HCT116 (cell line): ENCODE data around the gene TLE7. TPM values are rescaled to one million over a fixed set of nuclear protein-coding genes. Genes with fewer than 3 reads are reported as not detected.

Source experiments
- ATAC-seq: fragments of 200-7000 bp; cut with Tn5 transposase; 2 replicates; pipeline ENCODE4 v1.9.1; 2020; ENCODE audit warnings: mild to moderate bottlenecking, moderate library complexity
- BruUV-seq: library from RNA; stranded (reverse); fragments of 400-500 nt; replicated peaks from 2 replicates; lab custom pipeline; 2021; lab: Mats Ljungman, UMichigan
- CTCF ChIA-PET: fragments of 300-600 bp; sonication (Branson Sonifier 250); formaldehyde crosslinking; loops from one replicate; lab custom pipeline; 2021; ENCODE audit warnings: antibody characterized with exemption; lab: Charles Lee
- POLR2A ChIA-PET: fragments of 300-600, 350-600 bp; sonication (Branson Sonifier 250); formaldehyde crosslinking; loops from one replicate; lab custom pipeline; 2021; ENCODE audit warnings: antibody characterized with exemption; lab: Charles Lee
- RAD21 ChIA-PET, 2 experiments: fragments of 300-600 bp; sonication (Branson Sonifier 250); formaldehyde crosslinking; loops; one replicate each; lab custom pipeline; 2023; ENCODE audit warnings: low total read pairs in 2 of 2; ENCODE audit not compliant: uncharacterized antibody in 2 of 2, unreplicated experiment in 2 of 2, low non-redundant PET in 1 of 2; lab: Charles Lee
- DNase-seq: peaks from one replicate; pipeline ENCODE4 v3.0.0-alpha.2; 2010; ENCODE audit warnings: low read depth, low spot score
- H2AFZ ChIP-seq: fragments of 200-600 bp; shearing (Covaris generic), sonication (generic); 2 replicates; pipeline ENCODE4 v1.6.1; 2017; ENCODE audit warnings: low read depth, mixed run types, mixed read lengths, antibody characterized with exemption, low read length; ENCODE audit not compliant: poor library complexity, severe bottlenecking
- H3K27ac ChIP-seq: 2 replicates; pipeline ENCODE4 v1.5.1; 2012; ENCODE audit warnings: low read depth, low read length
- H3K27me3 ChIP-seq: fragments of 200-600 bp; sonication (generic); 2 replicates; pipeline ENCODE4 v1.6.1; 2016; ENCODE audit warnings: mixed run types, low read length, mixed read lengths; ENCODE audit not compliant: insufficient read depth
- H3K36me3 ChIP-seq, 2 experiments: fragments of 200-500 bp in 1 of 2; fragments of 200-600 bp in 1 of 2; sonication (Bioruptor generic) in 1 of 2; sonication (generic) in 1 of 2; 2 replicates each; pipeline versions ENCODE4 v1.5.1 to v1.6.1; 2014 to 2016; ENCODE audit warnings: low read length in 2 of 2, inconsistent platforms in 1 of 2, mixed read lengths in 1 of 2, mixed run types in 1 of 2; ENCODE audit not compliant: insufficient read depth in 2 of 2, control insufficient read depth in 1 of 2
- H3K4me1 ChIP-seq, 2 experiments: fragments of 200-600 bp in 1 of 2; sonication (generic) in 1 of 2; 2 replicates each; pipeline versions ENCODE4 v1.5.1 to v1.6.1; 2012 to 2017; ENCODE audit warnings: low read length in 2 of 2, inconsistent platforms in 1 of 2, mild to moderate bottlenecking in 1 of 2, mixed read lengths in 1 of 2, mixed run types in 1 of 2, moderate library complexity in 1 of 2; ENCODE audit not compliant: insufficient read depth in 2 of 2, control insufficient read depth in 1 of 2
- H3K4me2 ChIP-seq: fragments of 200-600 bp; sonication (generic); 2 replicates; pipeline ENCODE4 v1.6.1; 2017; ENCODE audit warnings: mixed run types, low read length, mixed read lengths
- H3K4me3 ChIP-seq, 2 experiments: fragments of 200-600 bp in 1 of 2; sonication (generic) in 1 of 2; replicated peaks in 1 of 2; 2 replicates each; pipeline ENCODE4 v1.5.1; 2011 to 2016; ENCODE audit warnings: low read length in 2 of 2, control low read depth in 1 of 2, low read depth in 1 of 2, mild to moderate bottlenecking in 1 of 2, mixed read lengths in 1 of 2, mixed run types in 1 of 2
- H3K79me2 ChIP-seq: fragments of 200-600 bp; sonication (generic); 2 replicates; pipeline ENCODE4 v1.6.1; 2017; ENCODE audit warnings: mild to moderate bottlenecking, mixed run types, low read length, moderate library complexity, mixed read lengths; ENCODE audit not compliant: insufficient read depth
- H3K9ac ChIP-seq: fragments of 200-600 bp; sonication (generic); 2 replicates; pipeline ENCODE4 v1.6.1; 2016; ENCODE audit warnings: low read length, mixed read lengths
- H3K9me2 ChIP-seq: fragments of 200-600 bp; sonication (generic), shearing (Covaris generic); 2 replicates; pipeline ENCODE4 v1.6.1; 2017; ENCODE audit warnings: mixed run types, mild to moderate bottlenecking, moderate library complexity; ENCODE audit not compliant: insufficient read depth
- H3K9me3 ChIP-seq, 2 experiments: fragments of 200-500 bp in 1 of 2; fragments of 200-600 bp in 1 of 2; sonication (Bioruptor generic) in 1 of 2; sonication (generic) in 1 of 2; 2 replicates each; pipeline ENCODE4 v1.6.1; 2014 to 2017; ENCODE audit warnings: low read length in 2 of 2, mixed read lengths in 2 of 2, inconsistent platforms in 1 of 2, low read depth in 1 of 2, mild to moderate bottlenecking in 1 of 2, mixed run types in 1 of 2, moderate library complexity in 1 of 2; ENCODE audit not compliant: control insufficient read depth in 1 of 2, insufficient read depth in 1 of 2
- H4K20me1 ChIP-seq: fragments of 200-600 bp; sonication (generic), shearing (Covaris generic); 2 replicates; pipeline ENCODE4 v1.6.1; 2017; ENCODE audit warnings: mixed run types, mild to moderate bottlenecking, moderate library complexity; ENCODE audit not compliant: insufficient read depth
- CBX3 ChIP-seq: IDR thresholded peaks from 2 replicates; pipeline ENCODE4 v1.6.1; 2012; ENCODE audit warnings: low read depth
- EGR1 ChIP-seq: IDR thresholded peaks from 2 replicates; pipeline ENCODE4 v1.6.1; 2012; ENCODE audit warnings: low read depth
- EZH2 ChIP-seq: fragments of 200-600 bp; sonication (generic); IDR thresholded peaks from 2 replicates; pipeline ENCODE4 v1.6.1; 2017; ENCODE audit warnings: antibody characterized with exemption, mixed run types
- EZH2phosphoT487 ChIP-seq: fragments of 200-600 bp; IDR thresholded peaks from 2 replicates; pipeline ENCODE4 v1.6.1; 2018; ENCODE audit warnings: antibody characterized with exemption, borderline replicate concordance
- FOSL1 ChIP-seq: IDR thresholded peaks from 2 replicates; pipeline ENCODE4 v1.6.1; 2012; ENCODE audit warnings: low read depth
- POLR2A ChIP-seq: IDR thresholded peaks from 2 replicates; pipeline ENCODE4 v1.7.0; 2011; ENCODE audit warnings: borderline replicate concordance; ENCODE audit not compliant: insufficient read depth, insufficient read length; ENCODE audit errors: extremely low read depth
- POLR2AphosphoS5 ChIP-seq: IDR thresholded peaks from 2 replicates; pipeline ENCODE4 v1.6.1; 2011; ENCODE audit warnings: mild to moderate bottlenecking, low read depth, low read length, moderate library complexity
- RAD21 ChIP-seq: IDR thresholded peaks from 2 replicates; pipeline ENCODE4 v1.6.1; 2012; ENCODE audit warnings: low read depth, mild to moderate bottlenecking
- REST ChIP-seq: IDR thresholded peaks from 2 replicates; pipeline ENCODE4 v1.6.1; 2012; ENCODE audit warnings: low read depth
- SIN3A ChIP-seq: IDR thresholded peaks from 2 replicates; pipeline ENCODE4 v1.6.1; 2012; ENCODE audit warnings: low read depth
- SRF ChIP-seq: IDR thresholded peaks from 2 replicates; pipeline ENCODE4 v1.6.1; 2012; ENCODE audit warnings: low read depth
- TCF7L2 ChIP-seq: IDR thresholded peaks from 2 replicates; pipeline ENCODE4 v1.7.0; 2011; ENCODE audit warnings: borderline replicate concordance, inconsistent platforms; ENCODE audit not compliant: insufficient read depth, insufficient read length; ENCODE audit errors: extremely low read depth
- ZFX ChIP-seq: fragments of 450-650 bp; IDR thresholded peaks from 2 replicates; pipeline ENCODE4 v1.6.1; 2017
- ZNF274 ChIP-seq: fragments of 200-500 bp; sonication (Bioruptor generic); IDR thresholded peaks from 2 replicates; pipeline ENCODE4 v1.6.1; 2014; ENCODE audit warnings: mild to moderate bottlenecking, low read depth, low read length, inconsistent platforms
- intact Hi-C: fragments of 100-400 bp; cut with micrococcal nuclease; formaldehyde crosslinking; loops from 2 replicates; pipeline ENCODE4 v1.10.0; 2022
- total RNA-seq: library from RNA; stranded (reverse); gene quantifications from one replicate; pipeline ENCODE4 v1.2.1, GENCODE V29; 2021; ENCODE audit not compliant: unreplicated experiment

The TLE7 gene
- total RNA-seq, 1 experiment from 2014 or later, result not detected

GRCh38 chr16:71425746-71426068 lies 16.1 kb downstream of the TLE7 start:
- Histone ChIP-seq H4K20me1 (no peaks in the 10 kb centered on the region), H3K79me2 (no peaks in the 10 kb centered on the region), H3K4me3 (no peak overlapping the region), H3K9ac (no peak overlapping the region), H2AFZ (no peak overlapping the region), H3K36me3 (no peaks in the 10 kb centered on the region), H3K9me3 (peaks cover 0 to 7% of the 10 kb centered on the region in 2 experiments; a peak in 1 of 4 replicates), H3K27ac (no peak overlapping the region; the same call in 1 of the 2 replicates), H3K4me2 (peak overlapping the region; percentile 67; the same call in 1 of the 2 replicates), H3K27me3 (no peaks in the 10 kb centered on the region), H3K4me1 (peaks cover 4 to 14% of the 10 kb centered on the region in 2 experiments; a peak in 3 of 4 replicates), H3K9me2 (no peaks in the 10 kb centered on the region)
- BruUV-seq, result no TSS peak
- ChIA-PET RAD21 (interaction anchor here (1.1 to 1.7 kb wide), 2 partner anchors 13 kb away, joined by 3 to 5 read pairs; no protein-coding TSS in a partner anchor), CTCF (interaction anchor here (1.5 to 2.4 kb wide), 2 partner anchors 13 to 74 kb away, joined by 7 to 8 read pairs; no protein-coding TSS in a partner anchor), POLR2A (interaction anchor here (1.8 kb wide), 1 partner anchor 186 kb away, joined by 3 read pairs; no protein-coding TSS in a partner anchor)
- no peak for ATAC-seq
- intact Hi-C loops, result no loop called here
- no peak for TF ChIP-seq EZH2
- no peak for TF ChIP-seq SRF
- no peak for TF ChIP-seq FOSL1
- no peak for TF ChIP-seq POLR2A
- TF ChIP-seq ZFX, result no peak
- TF ChIP-seq REST, result no peak
- TF ChIP-seq CBX3, result no peak
- no peak for TF ChIP-seq EGR1
- no peak for TF ChIP-seq EZH2phosphoT487
- TF ChIP-seq POLR2AphosphoS5, result no peak
- no peak for TF ChIP-seq SIN3A
- no peak for TF ChIP-seq RAD21
- TF ChIP-seq ZNF274, result no peak
- TF ChIP-seq TCF7L2, result no peak
- no peak for DNase-seq
